Pulmonary artery endothelial cell (primary cell): ENCODE results near the gene STEAP1B. TPM values are rescaled to one million over a fixed set of nuclear protein-coding genes. Genes with fewer than 3 reads are reported as not detected.
A peak's percentile ranks its signal among the peaks of the same experiment; 100 is the strongest.
"Not testable (repeated sequence)": the region's sequence is repeated elsewhere in the genome, so short reads cannot be mapped to it uniquely, and the experiment has no call there.

ENCODE experiments used
- DNase-seq: peaks from one replicate; pipeline ENCODE4 v3.0.0-alpha.2; 2011; ENCODE audit warnings: low read depth, low spot score
- total RNA-seq: library from RNA; depleted of rRNA; stranded (reverse); fragments of >200 nt; gene quantifications from 2 replicates; pipeline ENCODE4 v1.2.3, GENCODE V29; 2014

STEAP1B gene
- 53.2 and 57.9 TPM in 2 replicates for total RNA-seq

GRCh38 chr7:22499888-22500689 is at the start of gene STEAP1B:
TSS of gene STEAP1B (minus strand) at chr7:22500188. CDS start at chr7:22494855, 5,333 bp downstream.
- peak; percentile 73 for DNase-seq

DNA sequence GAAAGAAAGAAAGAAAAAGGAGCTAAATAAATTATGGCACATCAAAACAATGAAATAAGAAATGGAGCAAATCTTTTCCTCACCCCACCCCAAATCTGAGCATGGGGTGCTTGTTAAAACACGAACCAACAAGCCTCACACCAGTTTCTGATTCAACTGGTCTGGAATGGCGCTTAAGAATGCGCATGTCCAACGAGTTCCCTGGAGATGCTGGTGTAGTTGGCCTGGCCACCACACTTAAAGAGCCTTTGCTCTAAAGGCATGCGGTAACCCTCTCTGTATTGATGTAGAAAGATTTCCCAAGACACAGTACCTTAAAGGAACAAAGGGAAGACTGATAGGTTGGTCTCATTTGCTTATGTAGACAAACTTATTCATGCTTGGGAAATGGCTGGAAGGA is 49.1 kb upstream of the STEAP1B start:
- no peak for DNase-seq

- DNase-seq = no peak
Measured at GRCh38 chr7:22548313-22548712, 48.3 kb upstream of the STEAP1B start.

- DNase-seq = no peak
Measured at GRCh38 chr7:22546769-22547168, 46.8 kb upstream of the STEAP1B start.

DNA sequence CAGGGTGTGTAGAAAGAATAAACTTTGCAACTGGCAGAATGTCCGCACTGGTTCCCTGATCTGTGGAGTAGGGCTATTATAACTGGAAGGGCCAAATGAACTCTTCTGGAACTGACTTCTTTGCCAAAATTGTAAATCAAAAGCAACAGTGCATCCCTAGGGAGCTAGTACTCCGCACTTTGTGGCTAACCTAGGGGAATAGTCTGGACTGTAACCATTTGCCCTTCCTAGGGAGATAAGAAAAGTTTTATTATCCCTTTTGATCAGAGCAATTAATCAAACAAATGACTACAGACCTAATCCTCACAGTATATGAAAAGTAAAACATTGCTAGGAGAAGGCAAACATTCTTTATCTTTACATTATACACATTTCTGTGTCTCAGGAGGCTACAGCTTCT is 45.5 kb upstream of the STEAP1B start:
- no peak for DNase-seq

DNA sequence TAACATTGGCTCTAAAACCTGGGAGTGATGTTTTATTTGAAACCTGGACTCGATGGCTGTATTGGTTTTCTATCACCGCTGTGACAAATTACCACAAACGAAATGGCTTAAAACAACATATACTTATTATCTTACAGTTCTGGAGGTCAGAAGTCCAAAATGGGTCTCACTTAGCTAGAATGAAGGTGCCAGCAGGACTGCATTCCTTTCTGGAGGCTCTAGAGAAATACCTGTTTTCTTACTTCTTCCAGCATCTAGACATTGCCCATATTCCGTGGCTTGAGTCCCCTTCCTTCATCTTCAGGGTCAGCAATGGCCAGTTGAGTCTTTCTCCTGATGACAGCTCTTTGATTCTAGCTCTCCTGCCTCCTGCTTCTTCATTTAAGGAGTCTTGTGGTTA is 44.3 kb upstream of the STEAP1B start:
- no peak for DNase-seq

DNA sequence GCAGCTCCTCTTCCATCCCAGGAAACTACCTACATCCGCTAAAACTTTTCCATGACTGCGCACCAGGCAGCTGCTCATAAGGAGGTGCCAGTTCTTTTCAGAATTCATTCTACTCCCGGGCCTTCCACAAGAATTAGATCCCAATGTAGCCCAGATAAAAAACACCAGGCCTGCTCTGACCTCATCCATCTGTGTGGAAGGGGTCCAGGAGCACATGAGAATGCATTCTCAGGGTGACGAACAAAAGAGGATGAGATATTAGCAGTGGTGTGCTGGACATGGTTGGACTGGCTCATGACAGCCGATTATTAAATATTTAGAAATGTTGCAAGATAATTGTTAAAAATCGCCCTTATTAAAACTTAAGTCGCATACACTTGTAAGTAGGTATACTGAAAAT is 43.2 kb upstream of the STEAP1B start:
- no peak for DNase-seq

- no peak for DNase-seq
Measured at GRCh38 chr7:22542669-22543068, 42.7 kb upstream of the STEAP1B start.

- no peak for DNase-seq
Measured at GRCh38 chr7:22542254-22542653, 42.3 kb upstream of the STEAP1B start.

- DNase-seq = no peak
Measured at GRCh38 chr7:22541789-22542188, 41.8 kb upstream of the STEAP1B start.

DNA sequence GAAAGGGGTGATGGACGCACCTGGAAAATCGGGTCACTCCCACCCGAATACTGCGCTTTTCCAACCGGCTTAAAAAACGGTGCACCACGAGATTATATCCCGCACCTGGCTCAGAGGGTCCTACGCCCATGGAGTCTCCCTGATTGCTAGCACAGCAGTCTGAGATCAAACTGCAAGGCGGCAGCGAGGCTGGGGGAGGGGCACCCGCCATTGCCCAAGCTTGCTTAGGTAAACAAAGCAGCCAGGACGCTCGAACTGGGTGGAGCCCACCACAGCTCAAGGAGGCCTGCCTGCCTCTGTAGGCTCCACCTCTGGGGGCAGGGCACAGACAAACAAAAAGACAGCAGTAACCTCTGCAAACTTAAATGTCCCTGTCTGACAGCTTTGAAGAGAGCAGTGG is 28.5 kb upstream of the STEAP1B start:
- DNase-seq = not testable (repeated sequence)

GRCh38 chr7:22524353-22524947 is 24.5 kb upstream of the STEAP1B start:
- DNase-seq = not testable (repeated sequence)

- DNase-seq = not testable (repeated sequence)
Measured at GRCh38 chr7:22523478-22524352, 23.7 kb upstream of the STEAP1B start.

GRCh38 chr7:22519560-22519959 is 19.6 kb upstream of the STEAP1B start:
- DNase-seq = not testable (repeated sequence)

- DNase-seq = not testable (repeated sequence)
Measured at GRCh38 chr7:22516950-22517349, 17.0 kb upstream of the STEAP1B start.

DNA sequence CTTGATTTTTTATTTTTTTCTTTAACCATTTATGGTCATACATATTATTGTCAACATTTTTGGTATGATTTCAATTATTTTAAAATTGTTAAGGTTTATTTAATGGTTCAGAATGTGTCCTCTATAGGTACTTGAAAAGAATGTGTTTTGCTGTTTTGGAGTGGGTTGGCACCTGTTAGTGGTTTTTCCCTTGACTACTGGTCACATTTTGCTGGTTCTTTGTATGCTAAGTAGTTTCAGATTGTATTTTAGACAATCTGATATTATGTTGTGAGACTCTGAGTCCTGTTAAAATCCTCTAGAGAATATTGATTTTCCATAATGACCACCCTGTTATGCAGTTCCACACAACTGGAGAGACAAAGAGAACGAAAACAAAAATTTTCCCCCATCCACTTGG is 15.0 kb upstream of the STEAP1B start:
- not testable (repeated sequence) for DNase-seq

DNA sequence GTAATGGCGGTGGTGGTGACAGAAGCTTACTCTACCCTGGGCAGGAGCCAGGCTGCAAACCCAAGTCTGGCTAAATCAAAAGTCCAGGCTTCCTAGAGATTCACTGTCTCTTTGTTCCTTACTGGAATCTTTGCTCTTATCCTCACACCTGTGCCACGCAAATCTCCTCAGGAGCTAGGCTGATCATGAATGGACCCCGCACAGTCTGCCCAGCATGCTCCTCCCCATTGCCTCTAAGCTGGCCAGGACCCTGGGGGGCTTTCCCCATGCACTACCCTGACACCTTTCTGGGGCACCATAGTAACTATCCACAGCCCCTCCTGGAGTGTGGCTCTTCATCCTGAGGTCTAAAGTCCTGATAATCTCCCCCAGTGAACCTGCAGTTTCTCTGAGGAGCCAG is 7.3 kb upstream of the STEAP1B start:
- DNase-seq = not testable (repeated sequence)

- DNase-seq = not testable (repeated sequence)
Measured at GRCh38 chr7:22506316-22507020, 6.5 kb upstream of the STEAP1B start.

DNA sequence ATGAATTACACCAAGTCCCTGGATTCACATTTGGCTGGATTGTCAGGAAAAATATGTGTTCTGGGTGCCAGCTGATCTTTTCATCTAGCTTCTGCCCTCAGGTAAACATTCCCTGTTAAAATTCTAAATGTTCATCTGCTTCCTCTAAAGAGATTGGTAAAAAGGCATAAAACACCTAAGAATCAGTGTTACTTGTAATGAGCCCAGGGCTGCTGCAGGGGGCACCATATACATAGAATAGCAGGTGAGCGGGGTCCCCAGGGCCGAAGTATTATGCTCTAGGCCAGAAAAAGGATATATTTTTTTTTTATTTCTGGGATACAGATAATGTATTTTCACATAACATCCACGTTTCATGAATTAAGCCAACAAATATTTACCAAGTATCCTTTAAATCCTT is 4.5 kb upstream of the STEAP1B start:
- not testable (repeated sequence) for DNase-seq

GRCh38 chr7:22502104-22502503 is 2.1 kb upstream of the STEAP1B start:
- not testable (repeated sequence) for DNase-seq

- DNase-seq = not testable (repeated sequence)
Measured at GRCh38 chr7:22501336-22501735, 1.3 kb upstream of the STEAP1B start.
